GM23248 (cell line): ENCODE data around the gene BBS7. TPM values are rescaled to one million over a fixed set of nuclear protein-coding genes. Genes with fewer than 3 reads are reported as not detected.

ENCODE experiments used
- DNase-seq: peaks from one replicate; pipeline ENCODE4 v3.0.0-alpha.2; 2015
- H2AFZ ChIP-seq: fragments of 200-600 bp; sonication (generic); 2 replicates; pipeline ENCODE4 v1.6.1; 2016; ENCODE audit warnings: antibody characterized with exemption
- H3F3A ChIP-seq: fragments of 200-600 bp; sonication (generic); 2 replicates; pipeline ENCODE4 v1.6.1; 2016; ENCODE audit warnings: mild to moderate bottlenecking, antibody characterized with exemption, mixed run types; ENCODE audit not compliant: insufficient read depth
- H3K27ac ChIP-seq: fragments of 200-600 bp; sonication (generic); 2 replicates; pipeline ENCODE4 v1.5.1; 2016; ENCODE audit warnings: mild to moderate bottlenecking
- H3K27me3 ChIP-seq: fragments of 200-600 bp; sonication (generic); replicated peaks from 2 replicates; pipeline ENCODE4 v1.6.1; 2016; ENCODE audit warnings: mild to moderate bottlenecking; ENCODE audit not compliant: insufficient read depth
- H3K36me3 ChIP-seq: fragments of 200-600 bp; sonication (generic); 2 replicates; pipeline ENCODE4 v1.6.1; 2016; ENCODE audit warnings: low read depth, mild to moderate bottlenecking
- H3K4me1 ChIP-seq: fragments of 200-600 bp; sonication (generic); 2 replicates; pipeline ENCODE4 v1.6.1; 2016; ENCODE audit warnings: mild to moderate bottlenecking; ENCODE audit not compliant: insufficient read depth
- H3K4me2 ChIP-seq: fragments of 200-600 bp; sonication (generic); one replicate; pipeline ENCODE4 v1.6.1; 2016; ENCODE audit warnings: mild to moderate bottlenecking; ENCODE audit not compliant: unreplicated experiment
- H3K4me3 ChIP-seq: fragments of 200-600 bp; sonication (generic); 2 replicates; pipeline ENCODE4 v1.5.1; 2016; ENCODE audit warnings: mild to moderate bottlenecking
- H3K79me2 ChIP-seq: fragments of 200-600 bp; sonication (generic); 2 replicates; pipeline ENCODE4 v1.6.1; 2016; ENCODE audit warnings: mild to moderate bottlenecking; ENCODE audit not compliant: insufficient read depth
- H3K9ac ChIP-seq: fragments of 200-600 bp; sonication (generic); 2 replicates; pipeline ENCODE4 v1.6.1; 2016; ENCODE audit warnings: mild to moderate bottlenecking
- H3K9me2 ChIP-seq: fragments of 200-600 bp; sonication (generic); 2 replicates; pipeline ENCODE4 v1.6.1; 2016; ENCODE audit warnings: mixed run types, mild to moderate bottlenecking, moderate library complexity; ENCODE audit not compliant: insufficient read depth
- H3K9me3 ChIP-seq: fragments of 200-600 bp; sonication (generic); one replicate; pipeline ENCODE4 v1.6.1; 2017; ENCODE audit warnings: low read depth
- H4K20me1 ChIP-seq: fragments of 200-600 bp; sonication (generic); 2 replicates; pipeline ENCODE4 v1.6.0; 2016; ENCODE audit not compliant: insufficient read depth
- EZH2 ChIP-seq: fragments of 200-600 bp; sonication (generic); IDR thresholded peaks from 2 replicates; pipeline ENCODE4 v1.6.1; 2018; ENCODE audit warnings: antibody characterized with exemption, mild to moderate bottlenecking; ENCODE audit not compliant: insufficient read depth, poor library complexity, severe bottlenecking
- EZH2phosphoT487 ChIP-seq: fragments of 200-600 bp; sonication (generic); IDR thresholded peaks from 2 replicates; pipeline ENCODE4 v1.6.1; 2018; ENCODE audit warnings: antibody characterized with exemption, moderate library complexity, mild to moderate bottlenecking, low read depth; ENCODE audit not compliant: insufficient read depth
- WGBS, 2 experiments: methylation state at CpG; one replicate each; pipeline ENCODE4 v1.1.6; 2015 to 2017; ENCODE audit warnings: low lambda C conversion rate in 2 of 2, low coverage in 1 of 2; ENCODE audit errors: missing lambda C conversion rate in 2 of 2; 5-methylcytosine and 5-hydroxymethylcytosine counted together
- in situ Hi-C: fragments of 300-500 bp; cut with MboI; formaldehyde crosslinking; loops from 2 replicates; pipeline ENCODE4 v1.15.0; 2020
- polyA plus RNA-seq: library from polyadenylated mRNA; unstranded; fragments of >200 nt; fragmentation: Nextera tagmentation; extraction: Ambion mirVana; gene quantifications from 2 replicates; pipeline ENCODE4 v1.2.1, GENCODE V29; 2016
- total RNA-seq: library from RNA; depleted of rRNA; stranded (reverse); fragments of >200 nt; shearing (Covaris generic); gene quantifications from 2 replicates; pipeline ENCODE4 v1.2.3, GENCODE V29; 2014; rRNA removed

The BBS7 gene
- total and polyA plus RNA-seq, 2 experiments from 2014 or later: 24.5 to 28.7 TPM

DNA sequence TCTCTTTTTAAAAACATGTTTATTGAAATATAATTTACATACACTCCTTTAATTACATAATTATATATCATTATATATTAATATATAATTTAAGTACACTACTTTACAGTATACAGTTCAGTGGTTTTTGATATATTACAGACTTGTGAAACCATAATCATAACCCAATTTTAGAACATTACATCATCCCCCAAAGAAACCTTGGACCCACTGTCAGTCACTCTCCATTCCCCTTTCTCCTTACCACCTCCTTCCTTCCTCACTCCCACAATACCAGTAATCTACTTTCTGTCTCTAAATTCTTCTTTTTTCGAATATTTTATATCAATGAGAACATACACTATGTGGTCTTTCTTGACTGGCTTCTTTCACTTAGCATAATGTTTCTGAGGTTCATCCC lies 87.1 kb downstream of the BBS7 start:
- H3K4me3 ChIP-seq: no peak overlapping the region
- no peaks in the 10 kb centered on the region for H3K36me3 ChIP-seq
- no peaks in the 10 kb centered on the region for H3K9me3 ChIP-seq
- no peak for DNase-seq
- WGBS, 2 experiments: 53 to 63% methylated on average over 1 of the region's 1 CpG
- TF ChIP-seq EZH2phosphoT487: no peak
- no peak for TF ChIP-seq EZH2
- no peaks in the 10 kb centered on the region for H3K79me2 ChIP-seq
- in situ Hi-C loops: no loop called here
- H3K27ac ChIP-seq: no peak overlapping the region
- no peak overlapping the region for H3K9ac ChIP-seq
- H4K20me1 ChIP-seq: no peaks in the 10 kb centered on the region
- peaks cover 61% of the 10 kb centered on the region for H3K4me1 ChIP-seq
- no peak overlapping the region for H2AFZ ChIP-seq
- no peak overlapping the region for H3K4me2 ChIP-seq
- H3K9me2 ChIP-seq: no peaks in the 10 kb centered on the region
- peaks cover 42% of the 10 kb centered on the region for H3F3A ChIP-seq
- H3K27me3 ChIP-seq: no peaks in the 10 kb centered on the region

DNA sequence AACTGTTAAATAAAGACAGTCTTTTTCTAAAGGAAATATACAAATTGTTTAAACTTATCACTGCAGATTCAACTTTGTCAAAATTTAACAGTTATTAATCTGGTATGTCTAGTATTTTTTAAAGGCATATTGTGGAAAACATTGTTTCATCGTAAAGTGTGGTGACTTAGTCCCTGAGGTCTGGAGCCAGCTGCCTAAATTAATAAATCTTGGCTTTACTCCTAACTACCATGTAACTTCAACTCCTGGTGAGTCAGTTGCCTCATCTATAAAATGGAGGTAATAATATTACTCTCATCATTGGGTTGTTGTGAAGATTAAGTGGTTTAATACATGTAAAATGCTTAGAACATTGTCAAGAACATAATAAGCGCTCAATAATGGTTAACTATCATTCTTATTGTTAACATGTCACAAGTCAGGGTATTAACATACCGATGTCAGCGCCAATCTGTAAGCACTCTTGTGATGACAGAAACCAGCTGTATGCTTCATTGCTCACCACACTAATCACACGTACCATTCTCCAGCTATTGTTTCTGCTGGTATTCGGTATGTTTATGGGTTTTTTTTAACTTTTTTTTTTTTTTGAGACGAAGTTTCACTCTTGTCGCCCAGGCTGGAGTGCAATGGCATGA lies 91.2 kb downstream of the BBS7 start:
- in situ Hi-C loops: no loop called here
- no peaks in the 10 kb centered on the region for H3K79me2 ChIP-seq
- 46 to 50% methylated on average over 8 of the region's 8 CpGs for WGBS, 2 experiments
- H2AFZ ChIP-seq: no peak overlapping the region
- no peak overlapping the region for H3K27ac ChIP-seq
- no peaks in the 10 kb centered on the region for H3K9me3 ChIP-seq
- H4K20me1 ChIP-seq: no peaks in the 10 kb centered on the region
- no peaks in the 10 kb centered on the region for H3K9me2 ChIP-seq
- peaks cover 36% of the 10 kb centered on the region for H3K4me1 ChIP-seq
- H3K9ac ChIP-seq: no peak overlapping the region
- H3K27me3 ChIP-seq: no peaks in the 10 kb centered on the region
- no peak overlapping the region for H3K4me3 ChIP-seq
- H3K36me3 ChIP-seq: no peaks in the 10 kb centered on the region
- peak; percentile 29 for DNase-seq
- H3K4me2 ChIP-seq: no peak overlapping the region
- H3F3A ChIP-seq: peaks cover 15% of the 10 kb centered on the region
- TF ChIP-seq EZH2: no peak
- no peak for TF ChIP-seq EZH2phosphoT487

DNA sequence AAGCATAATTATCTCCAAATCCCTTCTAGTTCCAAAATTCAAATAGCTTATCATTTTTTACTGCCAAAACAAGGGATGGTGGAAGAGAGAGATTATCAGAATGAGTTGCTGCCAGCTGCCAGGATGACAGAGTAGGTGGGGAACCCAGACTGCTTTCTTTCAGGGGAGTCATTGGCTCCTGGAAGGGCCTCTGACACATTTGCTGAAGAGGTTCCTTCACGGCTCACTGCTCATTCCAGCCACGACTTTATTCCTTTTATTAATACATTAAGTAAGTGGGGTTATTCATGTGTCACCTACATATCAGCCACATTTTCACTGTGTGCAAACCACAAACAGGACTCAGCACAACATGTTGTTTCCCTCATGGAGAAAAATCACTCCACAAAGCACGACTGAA lies 92.6 kb downstream of the BBS7 start:
- peak overlapping the region; percentile 69 for H2AFZ ChIP-seq
- in situ Hi-C loops: no loop called here

GRCh38 chr4:121776610-121777401 lies 93.5 kb downstream of the BBS7 start:
- Histone ChIP-seq H2AFZ (peak overlapping the region; percentile 69; the same call in 1 of the 2 replicates), H3K9me2 (no peaks in the 10 kb centered on the region), H3K9me3 (no peaks in the 10 kb centered on the region), H3K4me2 (no peak overlapping the region), H3K36me3 (no peaks in the 10 kb centered on the region), H4K20me1 (no peaks in the 10 kb centered on the region), H3K9ac (no peak overlapping the region), H3K27me3 (no peaks in the 10 kb centered on the region), H3K4me3 (no peak overlapping the region), H3K27ac (no peak overlapping the region), H3F3A (peaks cover 7% of the 10 kb centered on the region; the same call in 1 of the 2 replicates), H3K79me2 (no peaks in the 10 kb centered on the region), H3K4me1 (peaks cover 28% of the 10 kb centered on the region)
- 50 to 55% methylated on average over 6 of the region's 6 CpGs for WGBS, 2 experiments
- DNase-seq: peak; percentile 38
- in situ Hi-C loops: no loop called here
- TF ChIP-seq EZH2: no peak
- no peak for TF ChIP-seq EZH2phosphoT487

More for the DNA sequence above, 92.6 kb downstream of the BBS7 start:
- H3F3A ChIP-seq: peaks cover 7% of the 10 kb centered on the region; the same call in 1 of the 2 replicates
- peak; percentile 49 for DNase-seq
- H3K27ac ChIP-seq: no peak overlapping the region
- no peaks in the 10 kb centered on the region for H4K20me1 ChIP-seq
- no peak overlapping the region for H3K9ac ChIP-seq
- H3K36me3 ChIP-seq: no peaks in the 10 kb centered on the region
- no peaks in the 10 kb centered on the region for H3K9me2 ChIP-seq
- H3K27me3 ChIP-seq: no peaks in the 10 kb centered on the region
- WGBS, 2 experiments: 22 to 32% methylated on average over 3 of the region's 3 CpGs
- H3K9me3 ChIP-seq: no peaks in the 10 kb centered on the region
- no peak overlapping the region for H3K4me3 ChIP-seq
- TF ChIP-seq EZH2phosphoT487: no peak
- no peak for TF ChIP-seq EZH2
- peaks cover 28% of the 10 kb centered on the region for H3K4me1 ChIP-seq
- no peaks in the 10 kb centered on the region for H3K79me2 ChIP-seq
- H3K4me2 ChIP-seq: no peak overlapping the region

Other genes starting within 250 kb of the BBS7 start
- 1,082 and 1,164 TPM in 2 replicates for gene ANXA5, start 173.5 kb downstream of the BBS7 start, total RNA-seq
- 1,730 and 1,770 TPM in 2 replicates for gene ANXA5, start 173.5 kb downstream of the BBS7 start, polyA plus RNA-seq
- 3.4 and 3.5 TPM in 2 replicates for gene SMIM43, start 105.3 kb downstream of the BBS7 start, total RNA-seq
- gene SMIM43, start 105.3 kb downstream of the BBS7 start, polyA plus RNA-seq: 1.4 TPM in 2 replicates
- 44.1 and 48.4 TPM in 2 replicates for gene EXOSC9, start 69.2 kb downstream of the BBS7 start, total RNA-seq
- 37.9 and 41.9 TPM in 2 replicates for gene EXOSC9, start 69.2 kb downstream of the BBS7 start, polyA plus RNA-seq
- 45.3 and 47.7 TPM in 2 replicates for gene CCNA2, start 46.6 kb downstream of the BBS7 start, total RNA-seq
- 33.1 and 33.7 TPM in 2 replicates for gene CCNA2, start 46.6 kb downstream of the BBS7 start, polyA plus RNA-seq
- 0.22 TPM in 1 of 2 replicates, not detected in the other for gene TRPC3, start 81.6 kb upstream of the BBS7 start, total RNA-seq
- gene TRPC3, start 81.6 kb upstream of the BBS7 start, polyA plus RNA-seq: not detected in 2 replicates